Esophagus muscularis mucosa (tissue), 4 donors: ENCODE data around the gene BRAT1. TPM values are rescaled to one million over a fixed set of nuclear protein-coding genes. Genes with fewer than 3 reads are reported as not detected.

Experiments
- DNase-seq: peaks from one replicate; pipeline ENCODE4 v3.0.0-alpha.2; 2017; ENCODE audit errors: extremely low spot score
- H3K27ac ChIP-seq, 4 donors: fragments of 200-600 bp; sonication (generic); replicated peaks in 1 of 4; 1 replicate in 3 of 4; 2 replicates in 1 of 4; pipeline ENCODE4 v1.5.1; 2016 to 2019; ENCODE audit warnings: mild to moderate bottlenecking in 1 of 4
- H3K27me3 ChIP-seq, 4 donors: fragments of 200-600 bp; sonication (generic); one replicate each; pipeline versions ENCODE4 v1.5.1 to v1.6.0; 2016 to 2019
- H3K36me3 ChIP-seq, 4 donors: fragments of 200-600 bp; sonication (generic); one replicate each; pipeline ENCODE4 v1.5.1; 2016 to 2019
- H3K4me1 ChIP-seq, 4 donors: fragments of 200-600 bp; sonication (generic); one replicate each; pipeline ENCODE4 v1.5.1; 2016 to 2019
- H3K4me3 ChIP-seq, 4 donors: fragments of 200-600 bp; sonication (generic); 1 replicate in 2 of 4; 2 replicates in 2 of 4; pipeline ENCODE4 v1.5.1; 2016 to 2019; ENCODE audit warnings: mild to moderate bottlenecking in 4 of 4, moderate library complexity in 1 of 4
- H3K9me3 ChIP-seq, 4 donors: fragments of 200-600 bp; sonication (generic); 1 replicate in 3 of 4; 2 replicates in 1 of 4; pipeline ENCODE4 v1.5.1; 2016 to 2019
- CTCF ChIP-seq, 3 experiments: fragments of 200-600 bp in 2 of 3; fragments of 450-650 bp in 1 of 3; sonication (generic) in 2 of 3; IDR thresholded peaks; one replicate each; pipeline ENCODE4 v1.5.1; 2017 to 2019; ENCODE audit warnings: antibody characterized with exemption in 3 of 3, mild to moderate bottlenecking in 2 of 3, moderate library complexity in 1 of 3
- EP300 ChIP-seq: sonication (generic); formaldehyde crosslinking; IDR thresholded peaks from one replicate; pipeline ENCODE4 v1.6.1; 2017; ENCODE audit warnings: antibody characterized with exemption
- POLR2A ChIP-seq: fragments of 450-650 bp; IDR thresholded peaks from one replicate; pipeline ENCODE4 v1.6.1; 2017; ENCODE audit warnings: antibody characterized with exemption, moderate library complexity, mild to moderate bottlenecking, low read depth
- POLR2AphosphoS5 ChIP-seq, 2 donors: sonication (generic); formaldehyde crosslinking; IDR thresholded peaks; one replicate each; pipeline ENCODE4 v1.6.1; 2017; ENCODE audit warnings: antibody characterized with exemption in 2 of 2
- WGBS: methylation state at CpG from one replicate; pipeline ENCODE4 v1.1.5; 2018; 5-methylcytosine and 5-hydroxymethylcytosine counted together
- intact Hi-C: fragments of 100-400 bp; cut with DNase I; formaldehyde crosslinking; loops from one replicate; pipeline ENCODE4 v1.15.1; 2023
- total RNA-seq, 4 donors: library from RNA; depleted of rRNA; stranded (reverse); fragments of >200 nt; gene quantifications; one replicate each; pipeline versions ENCODE4 v1.1.0 to v1.2.1, GENCODE V29; 2016

The BRAT1 gene
- total RNA-seq, 4 donors from 2014 or later = 22.0 to 43.8 (median 32.7) TPM

GRCh38 chr7:2498708-2499107, 56.6 kb downstream of the BRAT1 start:
- Histone ChIP-seq H3K4me3 (no peak overlapping the region), H3K9me3 (no peaks in the 10 kb centered on the region), H3K27me3 (peaks cover 0 to 82% (median 4%) of the 10 kb centered on the region in 4 donors), H3K36me3 (no peaks in the 10 kb centered on the region), H3K4me1 (peaks cover 12 to 18% (median 17%) of the 10 kb centered on the region in 4 donors), H3K27ac (no peak overlapping the region)
- intact Hi-C loops = no loop called here
- no peak for DNase-seq
- TF ChIP-seq POLR2AphosphoS5 (IDR thresholded peaks at IDR 0.05) (no peak), CTCF (IDR thresholded peaks at IDR 0.05) (no peak), POLR2A (no peak), EP300 (no peak)
- no CpG with 5 or more reads among the region's 6 CpGs for WGBS

- peaks cover 0 to 82% (median 4%) of the 10 kb centered on the region in 4 donors for H3K27me3 ChIP-seq
- DNase-seq = no peak
- no peaks in the 10 kb centered on the region for H3K9me3 ChIP-seq
- H3K27ac ChIP-seq = no peak overlapping the region
- intact Hi-C loops = no loop called here
- 39% methylated on average over 18 of the region's 25 CpGs for WGBS
- no peak overlapping the region for H3K4me3 ChIP-seq
- TF ChIP-seq CTCF (IDR thresholded peaks at IDR 0.05) (no peak), EP300 (no peak), POLR2AphosphoS5 (IDR thresholded peaks at IDR 0.05) (no peak), POLR2A (no peak)
- no peaks in the 10 kb centered on the region for H3K36me3 ChIP-seq
- H3K4me1 ChIP-seq = peaks cover 16 to 27% (median 23%) of the 10 kb centered on the region in 4 donors
Observed at GRCh38 chr7:2497500-2498336, 57.6 kb downstream of the BRAT1 start.

- H3K27ac ChIP-seq = no peak overlapping the region
- no peaks in the 10 kb centered on the region for H3K9me3 ChIP-seq
- peaks cover 0 to 76% (median 4%) of the 10 kb centered on the region in 4 donors for H3K27me3 ChIP-seq
- intact Hi-C loops = no loop called here
- peaks cover 15 to 27% (median 23%) of the 10 kb centered on the region in 4 donors for H3K4me1 ChIP-seq
- H3K4me3 ChIP-seq = no peak overlapping the region
- H3K36me3 ChIP-seq = no peaks in the 10 kb centered on the region
- 97% methylated on average over 3 of the region's 3 CpGs for WGBS
- DNase-seq = no peak
- no peak for TF ChIP-seq POLR2A
- TF ChIP-seq CTCF (IDR thresholded peaks at IDR 0.05) = no peak
- no peak for TF ChIP-seq POLR2AphosphoS5 (IDR thresholded peaks at IDR 0.05)
- no peak for TF ChIP-seq EP300
Observed at GRCh38 chr7:2497065-2497464, 58.3 kb downstream of the BRAT1 start.

GRCh38 chr7:2496375-2496774, 58.9 kb downstream of the BRAT1 start:
- Histone ChIP-seq H3K27ac (no peak overlapping the region), H3K9me3 (no peaks in the 10 kb centered on the region), H3K36me3 (no peaks in the 10 kb centered on the region), H3K4me3 (no peak overlapping the region), H3K4me1 (peaks cover 15 to 27% (median 23%) of the 10 kb centered on the region in 4 donors), H3K27me3 (peaks cover 0 to 71% (median 4%) of the 10 kb centered on the region in 4 donors)
- WGBS = 82% methylated on average over 7 of the region's 9 CpGs
- DNase-seq = no peak
- intact Hi-C loops = no loop called here
- TF ChIP-seq EP300 = no peak

GRCh38 chr7:2495418-2496299, 59.7 kb downstream of the BRAT1 start:
- H3K4me3 ChIP-seq = no peak overlapping the region
- 72% methylated on average over 23 of the region's 25 CpGs for WGBS
- H3K9me3 ChIP-seq = no peaks in the 10 kb centered on the region
- no peaks in the 10 kb centered on the region for H3K36me3 ChIP-seq
- no peak overlapping the region for H3K27ac ChIP-seq
- H3K4me1 ChIP-seq = peaks cover 17 to 27% (median 24%) of the 10 kb centered on the region in 4 donors
- no peak for TF ChIP-seq POLR2AphosphoS5 (IDR thresholded peaks at IDR 0.05)
- no peak for TF ChIP-seq POLR2A
- no peak for TF ChIP-seq EP300
- no peak for TF ChIP-seq CTCF (IDR thresholded peaks at IDR 0.05)
- intact Hi-C loops = no loop called here
- no peak for DNase-seq
- peaks cover 0 to 71% (median 4%) of the 10 kb centered on the region in 4 donors for H3K27me3 ChIP-seq
